GM18507 (cell line): ENCODE results near the gene PUS7L.

Experiments used
- DNase-seq: peaks from one replicate; pipeline ENCODE4 v3.0.0; 2011; ENCODE audit warnings: low read depth; ENCODE audit not compliant: insufficient read length; ENCODE audit errors: extremely low spot score
- FAIRE-seq: peaks from 2 replicates; lab custom pipeline; 2011; peaks lifted over from hg19 to GRCh38; lab: Jason Lieb, UNC

The PUS7L gene

GRCh38 chr12:43758728-43759563 lies at the start of gene PUS7L, which contains the start of gene IRAK4:
TSS of gene PUS7L (minus strand) at chr12:43758790. CDS start at chr12:43755245, 3,545 bp downstream.
TSS of gene IRAK4 (plus strand) at chr12:43758951. CDS start at chr12:43768112, 9,161 bp downstream.
- FAIRE-seq: peak; percentile 96

GRCh38 chr12:43807386-43807785 lies 48.8 kb upstream of the PUS7L start:
- no peak for DNase-seq
- no peak for FAIRE-seq

More at GRCh38 chr12:43758728-43759563, at the start of gene PUS7L, which contains the start of gene IRAK4:
- peak; percentile 86 for DNase-seq

GRCh38 chr12:43806737-43807072 lies 48.1 kb upstream of the PUS7L start:
- FAIRE-seq (no peak), DNase-seq (no peak)

- peak; percentile 86 for FAIRE-seq
- DNase-seq: peak; percentile 72
Observed at GRCh38 chr12:43805860-43806736, 47.5 kb upstream of the PUS7L start, which contains the start of gene TWF1. TSS of gene TWF1 (minus strand) at chr12:43806317. CDS start at chr12:43806245, 72 bp downstream.

- no peak for DNase-seq
- peak; percentile 69 for FAIRE-seq
Observed at GRCh38 chr12:43805149-43805859, 46.7 kb upstream of the PUS7L start.

- no peak for DNase-seq
- no peak for FAIRE-seq
Observed at GRCh38 chr12:43797561-43798217, 39.1 kb upstream of the PUS7L start.

GRCh38 chr12:43795716-43796280 lies 37.2 kb upstream of the PUS7L start:
- no peak for DNase-seq
- FAIRE-seq: no peak

- DNase-seq: no peak
- no peak for FAIRE-seq
Observed at GRCh38 chr12:43789941-43790340, 31.4 kb upstream of the PUS7L start.

GRCh38 chr12:43786899-43787693 lies 28.5 kb upstream of the PUS7L start:
- no peak for FAIRE-seq
- DNase-seq: no peak

GRCh38 chr12:43776498-43776897 lies 17.9 kb upstream of the PUS7L start:
- FAIRE-seq: no peak
- no peak for DNase-seq

- DNase-seq (no peak), FAIRE-seq (no peak)
Observed at GRCh38 chr12:43766291-43766690, 7.7 kb upstream of the PUS7L start.

- DNase-seq (no peak), FAIRE-seq (no peak)
Observed at GRCh38 chr12:43764528-43764927, 5.9 kb upstream of the PUS7L start.

GRCh38 chr12:43763769-43764168 lies 5.2 kb upstream of the PUS7L start:
- FAIRE-seq (no peak), DNase-seq (no peak)

GRCh38 chr12:43762596-43762995 lies 4.0 kb upstream of the PUS7L start:
- DNase-seq: no peak

GRCh38 chr12:43761500-43761899 lies 2.9 kb upstream of the PUS7L start:
- FAIRE-seq: no peak
- DNase-seq: no peak

More at GRCh38 chr12:43762596-43762995, 4.0 kb upstream of the PUS7L start:
- FAIRE-seq: no peak

- FAIRE-seq (no peak), DNase-seq (no peak)
Observed at GRCh38 chr12:43760396-43760795, 1.8 kb upstream of the PUS7L start.

GRCh38 chr12:43758247-43758727 lies 303 bp downstream of the PUS7L start:
- DNase-seq (peak; percentile 5), FAIRE-seq (peak; percentile 15)

- no peak for DNase-seq
- no peak for FAIRE-seq
Observed at GRCh38 chr12:43754015-43754414, 4.6 kb downstream of the PUS7L start.
